SK-N-SH (cell line): ENCODE results near the gene TMEM254. TPM values are rescaled to one million over a fixed set of nuclear protein-coding genes. Genes with fewer than 3 reads are reported as not detected.

ENCODE experiments used
- CTCF ChIA-PET: fragments of 300-600, 350-600 bp; formaldehyde crosslinking; extraction: SDS; loops from one replicate; lab custom pipeline; 2021; lab: Yijun Ruan, JAX
- POLR2A ChIA-PET: fragments of 350-600 bp; sonication (Branson Sonifier 250); formaldehyde crosslinking; extraction: SDS; loops from one replicate; lab custom pipeline; 2020; ENCODE audit warnings: antibody characterized with exemption, inconsistent platforms; lab: Yijun Ruan, JAX
- DNase-seq: peaks from one replicate; pipeline ENCODE4 v3.0.0; 2012
- H2AFZ ChIP-seq: fragments of 200-600 bp; sonication (generic); 2 replicates; pipeline ENCODE4 v1.8.1; 2016; ENCODE audit warnings: antibody characterized with exemption, mild to moderate bottlenecking, low read depth
- H3F3A ChIP-seq: fragments of 200-600 bp; sonication (generic); replicated peaks from 2 replicates; pipeline ENCODE3; 2016; ENCODE audit warnings: antibody characterized with exemption, mild to moderate bottlenecking; ENCODE audit not compliant: insufficient read depth
- H3K27ac ChIP-seq, 2 experiments: fragments of 200-500 bp in 1 of 2; fragments of 200-600 bp in 1 of 2; sonication (Bioruptor generic) in 1 of 2; sonication (generic), shearing (Covaris generic) in 1 of 2; 2 replicates each; pipeline versions ENCODE4 v1.5.1 to v1.6.1; 2014 to 2016; ENCODE audit warnings: low read depth in 2 of 2, inconsistent platforms in 1 of 2, low read length in 1 of 2, mild to moderate bottlenecking in 1 of 2, mixed read lengths in 1 of 2
- H3K27me3 ChIP-seq: fragments of 200-600 bp; sonication (generic), shearing (Covaris generic); 2 replicates; pipeline ENCODE4 v1.6.1; 2016; ENCODE audit warnings: mixed run types; ENCODE audit not compliant: insufficient read depth
- H3K36me3 ChIP-seq, 2 experiments: fragments of 200-500 bp in 1 of 2; fragments of 200-600 bp in 1 of 2; sonication (Bioruptor generic) in 1 of 2; sonication (generic) in 1 of 2; replicated peaks in 1 of 2; 2 replicates each; pipeline versions ENCODE3 to v1.5.1; 2014 to 2016; ENCODE audit warnings: low read length in 1 of 2, mild to moderate bottlenecking in 1 of 2; ENCODE audit not compliant: insufficient read depth in 2 of 2, control insufficient read depth in 1 of 2
- H3K4me1 ChIP-seq, 2 experiments: fragments of 200-500 bp in 1 of 2; fragments of 200-600 bp in 1 of 2; sonication (Bioruptor generic) in 1 of 2; sonication (generic), shearing (Covaris generic) in 1 of 2; 2 replicates each; pipeline versions ENCODE4 v1.5.1 to v1.6.1; 2014 to 2016; ENCODE audit warnings: low read depth in 1 of 2, low read length in 1 of 2, mixed run types in 1 of 2; ENCODE audit not compliant: insufficient read depth in 2 of 2, control insufficient read depth in 1 of 2
- H3K4me2 ChIP-seq: fragments of 200-600 bp; sonication (generic), shearing (Covaris generic); 2 replicates; pipeline ENCODE4 v1.6.1; 2017; ENCODE audit warnings: mixed run types
- H3K4me3 ChIP-seq, 2 experiments: fragments of 200-500 bp in 1 of 2; fragments of 200-600 bp in 1 of 2; sonication (Bioruptor generic) in 1 of 2; sonication (generic), shearing (Covaris generic) in 1 of 2; 2 replicates each; pipeline versions ENCODE4 v1.5.1 to v1.8.1; 2014 to 2016; ENCODE audit warnings: low read depth in 2 of 2, inconsistent platforms in 1 of 2, low read length in 1 of 2, mild to moderate bottlenecking in 1 of 2, mixed read lengths in 1 of 2, moderate library complexity in 1 of 2
- H3K79me2 ChIP-seq: fragments of 200-600 bp; sonication (generic); 2 replicates; pipeline ENCODE4 v1.8.1; 2017; ENCODE audit warnings: mild to moderate bottlenecking; ENCODE audit not compliant: insufficient read depth
- H3K9ac ChIP-seq: fragments of 200-600 bp; sonication (generic); 2 replicates; pipeline ENCODE4 v1.6.1; 2017; ENCODE audit warnings: mixed run types
- H3K9me2 ChIP-seq: fragments of 200-600 bp; sonication (generic); 2 replicates; pipeline ENCODE4 v1.6.1; 2017; ENCODE audit warnings: mixed run types
- H3K9me3 ChIP-seq: fragments of 200-600 bp; sonication (generic); 2 replicates; pipeline ENCODE4 v1.6.1; 2017; ENCODE audit warnings: mixed run types, mild to moderate bottlenecking, moderate library complexity
- H4K20me1 ChIP-seq: fragments of 200-600 bp; sonication (generic); 2 replicates; pipeline ENCODE4 v1.6.1; 2017; ENCODE audit warnings: mild to moderate bottlenecking, mixed run types; ENCODE audit not compliant: insufficient read depth
- CHD2 ChIP-seq: fragments of 150-350 bp; IDR thresholded peaks from 2 replicates; pipeline ENCODE4 v1.6.1; 2018; ENCODE audit warnings: low read length; ENCODE audit not compliant: partially characterized antibody
- CTCF ChIP-seq: fragments of 200-600 bp; sonication (generic); IDR thresholded peaks from 2 replicates; pipeline ENCODE4 v1.6.1; 2017; ENCODE audit warnings: antibody characterized with exemption, mild to moderate bottlenecking, moderate library complexity
- ELF1 ChIP-seq: IDR thresholded peaks from 2 replicates; pipeline ENCODE4 v1.4.0; 2012
- EZH2phosphoT487 ChIP-seq: fragments of 200-600 bp; sonication (generic); IDR thresholded peaks from 2 replicates; pipeline ENCODE4 v1.6.1; 2017; ENCODE audit warnings: low read depth, mixed run types, mild to moderate bottlenecking, antibody characterized with exemption, moderate library complexity, borderline replicate concordance
- FOXJ3 ChIP-seq: sonication (generic); formaldehyde crosslinking; IDR thresholded peaks from 2 replicates; pipeline ENCODE4 v1.5.1; 2020; ENCODE audit warnings: mild to moderate bottlenecking, missing genetic modification reagents
- FOXM1 ChIP-seq: IDR thresholded peaks from 2 replicates; pipeline ENCODE4 v1.4.0; 2012; ENCODE audit warnings: low read depth, mild to moderate bottlenecking
- GATA2 ChIP-seq: sonication (generic); formaldehyde crosslinking; IDR thresholded peaks from 2 replicates; pipeline ENCODE4 v1.5.0; 2020; ENCODE audit warnings: mild to moderate bottlenecking, missing genetic modification reagents
- IRF3 ChIP-seq: fragments of 150-350 bp; IDR thresholded peaks from 2 replicates; pipeline ENCODE4 v1.6.1; 2016; ENCODE audit warnings: mild to moderate bottlenecking, low read depth, low read length
- JUND ChIP-seq: IDR thresholded peaks from 2 replicates; pipeline ENCODE4 v1.4.0; 2012
- MAX ChIP-seq: IDR thresholded peaks from 2 replicates; pipeline ENCODE4 v1.4.0; 2012; ENCODE audit warnings: low read depth
- NFIC ChIP-seq: IDR thresholded peaks from 2 replicates; pipeline ENCODE4 v1.4.0; 2012; ENCODE audit warnings: borderline replicate concordance
- NRF1 ChIP-seq: IDR thresholded peaks from 2 replicates; pipeline ENCODE4 v1.6.1; 2012; ENCODE audit warnings: low read depth, mild to moderate bottlenecking, low read length
- PBX3 ChIP-seq: IDR thresholded peaks from 2 replicates; pipeline ENCODE4; 2012
- POLR2AphosphoS5 ChIP-seq: IDR thresholded peaks from 2 replicates; pipeline ENCODE4 v1.6.1; 2012; ENCODE audit warnings: low read depth, low read length
- RAD21 ChIP-seq: IDR thresholded peaks from 2 replicates; pipeline ENCODE4 v1.6.1; 2012; ENCODE audit warnings: mild to moderate bottlenecking, low read length
- RCOR1 ChIP-seq: fragments of 150-350 bp; IDR thresholded peaks from 2 replicates; pipeline ENCODE4 v1.6.1; 2017; ENCODE audit warnings: antibody characterized with exemption, low read length
- REST ChIP-seq: IDR thresholded peaks from 2 replicates; pipeline ENCODE4 v1.6.1; 2012; ENCODE audit warnings: mild to moderate bottlenecking, low read depth, low read length, moderate library complexity
- RXRA ChIP-seq: IDR thresholded peaks from 2 replicates; pipeline ENCODE4 v1.4.0; 2012; ENCODE audit warnings: low read depth, mild to moderate bottlenecking, borderline replicate concordance
- SMC3 ChIP-seq: IDR thresholded peaks from 2 replicates; pipeline ENCODE4 v1.6.1; 2012; ENCODE audit warnings: low read depth, low read length, improper control_type of control experiment
- TCF12 ChIP-seq: IDR thresholded peaks from 2 replicates; pipeline ENCODE4 v1.4.0; 2012
- TEAD4 ChIP-seq: IDR thresholded peaks from 2 replicates; pipeline ENCODE4 v1.4.0; 2012; ENCODE audit warnings: mild to moderate bottlenecking, borderline replicate concordance; ENCODE audit not compliant: insufficient read depth
- USF1 ChIP-seq: IDR thresholded peaks from 2 replicates; pipeline ENCODE4 v1.4.0; 2012; ENCODE audit warnings: low read depth, borderline replicate concordance
- USF2 ChIP-seq: fragments of 150-350 bp; IDR thresholded peaks from 2 replicates; pipeline ENCODE4 v1.6.1; 2017; ENCODE audit warnings: antibody characterized with exemption, low read length, low read depth, borderline replicate concordance
- YY1 ChIP-seq: IDR thresholded peaks from 2 replicates; pipeline ENCODE4 v1.4.0; 2012; ENCODE audit warnings: low read depth, mild to moderate bottlenecking
- WGBS: methylation state at CpG from one replicate; pipeline ENCODE4 v1.1.6; 2017; ENCODE audit warnings: low lambda C conversion rate; 5-methylcytosine and 5-hydroxymethylcytosine counted together
- polyA plus RNA-seq, 3 experiments: library from polyadenylated mRNA; depleted of rRNA; stranded (reverse); fragments of >200 nt; gene quantifications; 2 replicates each; pipeline ENCODE4 v1.2.3, GENCODE V29; 2012

The TMEM254 gene
- polyA plus RNA-seq, 1 of the 3 experiments (the other 2 are of a cell fraction) = 20.5 TPM

- Histone ChIP-seq H3K4me3 (peak overlapping the region in 1 of 2 experiments; percentile 39; a peak in 1 of 4 replicates), H3K4me1 (no peaks in the 10 kb centered on the region), H3K9ac (no peak overlapping the region), H2AFZ (no peak overlapping the region), H3K9me2 (no peaks in the 10 kb centered on the region), H3F3A (no peaks in the 10 kb centered on the region), H3K79me2 (no peaks in the 10 kb centered on the region), H3K27ac (no peak overlapping the region), H3K4me2 (no peak overlapping the region), H3K9me3 (no peaks in the 10 kb centered on the region), H4K20me1 (no peaks in the 10 kb centered on the region), H3K36me3 (no peaks in the 10 kb centered on the region), H3K27me3 (no peaks in the 10 kb centered on the region)
- DNase-seq = peak; percentile 63
- WGBS = 33% methylated on average over 9 of the region's 10 CpGs
- ChIA-PET POLR2A (no interaction called here), CTCF (interaction anchor here (0.7 to 2.8 kb wide), 19 partner anchors 9 to 672 kb away, joined by 3 to 18 read pairs (median 3); no protein-coding TSS in a partner anchor)
- TF ChIP-seq EZH2phosphoT487 (no peak), TCF12 (no peak), POLR2AphosphoS5 (no peak), SMC3 (peak; percentile 72), NFIC (no peak), RAD21 (peak; percentile 66), USF1 (no peak), YY1 (no peak), RXRA (no peak), FOXJ3 (no peak), ELF1 (no peak), NRF1 (no peak), USF2 (no peak), GATA2 (CRISPR knock-in tag) (no peak), PBX3 (no peak), FOXM1 (no peak), CTCF (peak; percentile 83), REST (0 out of 2 replicates have a peak, but pooled peaks have one; percentile 24), TEAD4 (no peak), JUND (no peak), MAX (no peak), IRF3 (no peak), RCOR1 (no peak), CHD2 (no peak)
Observed at GRCh38 chr10:80046629-80047441, 31.6 kb upstream of the TMEM254 start.
